HCT116 (cell line): Measurements from ENCODE around the gene ABCB7. TPM values are rescaled to one million over a fixed set of nuclear protein-coding genes. Genes with fewer than 3 reads are reported as not detected.

Experiments used
- ATAC-seq: fragments of 200-7000 bp; cut with Tn5 transposase; 2 replicates; pipeline ENCODE4 v1.9.1; 2020; ENCODE audit warnings: mild to moderate bottlenecking, moderate library complexity
- BruUV-seq: library from RNA; stranded (reverse); fragments of 400-500 nt; replicated peaks from 2 replicates; lab custom pipeline; 2021; lab: Mats Ljungman, UMichigan
- CTCF ChIA-PET: fragments of 300-600 bp; sonication (Branson Sonifier 250); formaldehyde crosslinking; loops from one replicate; lab custom pipeline; 2021; ENCODE audit warnings: antibody characterized with exemption; lab: Charles Lee
- POLR2A ChIA-PET: fragments of 300-600, 350-600 bp; sonication (Branson Sonifier 250); formaldehyde crosslinking; loops from one replicate; lab custom pipeline; 2021; ENCODE audit warnings: antibody characterized with exemption; lab: Charles Lee
- RAD21 ChIA-PET, 2 experiments: fragments of 300-600 bp; sonication (Branson Sonifier 250); formaldehyde crosslinking; loops; one replicate each; lab custom pipeline; 2023; ENCODE audit warnings: low total read pairs in 2 of 2; ENCODE audit not compliant: uncharacterized antibody in 2 of 2, unreplicated experiment in 2 of 2, low non-redundant PET in 1 of 2; lab: Charles Lee
- DNase-seq: peaks from one replicate; pipeline ENCODE4 v3.0.0-alpha.2; 2010; ENCODE audit warnings: low read depth, low spot score
- H2AFZ ChIP-seq: fragments of 200-600 bp; shearing (Covaris generic), sonication (generic); 2 replicates; pipeline ENCODE4 v1.6.1; 2017; ENCODE audit warnings: low read depth, mixed run types, mixed read lengths, antibody characterized with exemption, low read length; ENCODE audit not compliant: poor library complexity, severe bottlenecking
- H3K27ac ChIP-seq: 2 replicates; pipeline ENCODE4 v1.5.1; 2012; ENCODE audit warnings: low read depth, low read length
- H3K27me3 ChIP-seq: fragments of 200-600 bp; sonication (generic); 2 replicates; pipeline ENCODE4 v1.6.1; 2016; ENCODE audit warnings: mixed run types, low read length, mixed read lengths; ENCODE audit not compliant: insufficient read depth
- H3K36me3 ChIP-seq, 2 experiments: fragments of 200-500 bp in 1 of 2; fragments of 200-600 bp in 1 of 2; sonication (Bioruptor generic) in 1 of 2; sonication (generic) in 1 of 2; 2 replicates each; pipeline versions ENCODE4 v1.5.1 to v1.6.1; 2014 to 2016; ENCODE audit warnings: low read length in 2 of 2, inconsistent platforms in 1 of 2, mixed read lengths in 1 of 2, mixed run types in 1 of 2; ENCODE audit not compliant: insufficient read depth in 2 of 2, control insufficient read depth in 1 of 2
- H3K4me1 ChIP-seq, 2 experiments: fragments of 200-600 bp in 1 of 2; sonication (generic) in 1 of 2; 2 replicates each; pipeline versions ENCODE4 v1.5.1 to v1.6.1; 2012 to 2017; ENCODE audit warnings: low read length in 2 of 2, inconsistent platforms in 1 of 2, mild to moderate bottlenecking in 1 of 2, mixed read lengths in 1 of 2, mixed run types in 1 of 2, moderate library complexity in 1 of 2; ENCODE audit not compliant: insufficient read depth in 2 of 2, control insufficient read depth in 1 of 2
- H3K4me2 ChIP-seq: fragments of 200-600 bp; sonication (generic); 2 replicates; pipeline ENCODE4 v1.6.1; 2017; ENCODE audit warnings: mixed run types, low read length, mixed read lengths
- H3K4me3 ChIP-seq, 2 experiments: fragments of 200-600 bp in 1 of 2; sonication (generic) in 1 of 2; replicated peaks in 1 of 2; 2 replicates each; pipeline ENCODE4 v1.5.1; 2011 to 2016; ENCODE audit warnings: low read length in 2 of 2, control low read depth in 1 of 2, low read depth in 1 of 2, mild to moderate bottlenecking in 1 of 2, mixed read lengths in 1 of 2, mixed run types in 1 of 2
- H3K79me2 ChIP-seq: fragments of 200-600 bp; sonication (generic); 2 replicates; pipeline ENCODE4 v1.6.1; 2017; ENCODE audit warnings: mild to moderate bottlenecking, mixed run types, low read length, moderate library complexity, mixed read lengths; ENCODE audit not compliant: insufficient read depth
- H3K9ac ChIP-seq: fragments of 200-600 bp; sonication (generic); 2 replicates; pipeline ENCODE4 v1.6.1; 2016; ENCODE audit warnings: low read length, mixed read lengths
- H3K9me2 ChIP-seq: fragments of 200-600 bp; sonication (generic), shearing (Covaris generic); 2 replicates; pipeline ENCODE4 v1.6.1; 2017; ENCODE audit warnings: mixed run types, mild to moderate bottlenecking, moderate library complexity; ENCODE audit not compliant: insufficient read depth
- H3K9me3 ChIP-seq, 2 experiments: fragments of 200-500 bp in 1 of 2; fragments of 200-600 bp in 1 of 2; sonication (Bioruptor generic) in 1 of 2; sonication (generic) in 1 of 2; 2 replicates each; pipeline ENCODE4 v1.6.1; 2014 to 2017; ENCODE audit warnings: low read length in 2 of 2, mixed read lengths in 2 of 2, inconsistent platforms in 1 of 2, low read depth in 1 of 2, mild to moderate bottlenecking in 1 of 2, mixed run types in 1 of 2, moderate library complexity in 1 of 2; ENCODE audit not compliant: control insufficient read depth in 1 of 2, insufficient read depth in 1 of 2
- H4K20me1 ChIP-seq: fragments of 200-600 bp; sonication (generic), shearing (Covaris generic); 2 replicates; pipeline ENCODE4 v1.6.1; 2017; ENCODE audit warnings: mixed run types, mild to moderate bottlenecking, moderate library complexity; ENCODE audit not compliant: insufficient read depth
- ELF1 ChIP-seq: IDR thresholded peaks from 2 replicates; pipeline ENCODE4 v1.6.1; 2012; ENCODE audit warnings: low read depth, borderline replicate concordance
- EZH2 ChIP-seq: fragments of 200-600 bp; sonication (generic); IDR thresholded peaks from 2 replicates; pipeline ENCODE4 v1.6.1; 2017; ENCODE audit warnings: antibody characterized with exemption, mixed run types
- FOSL1 ChIP-seq: IDR thresholded peaks from 2 replicates; pipeline ENCODE4 v1.6.1; 2012; ENCODE audit warnings: low read depth
- POLR2AphosphoS5 ChIP-seq: IDR thresholded peaks from 2 replicates; pipeline ENCODE4 v1.6.1; 2011; ENCODE audit warnings: mild to moderate bottlenecking, low read depth, low read length, moderate library complexity
- RAD21 ChIP-seq: IDR thresholded peaks from 2 replicates; pipeline ENCODE4 v1.6.1; 2012; ENCODE audit warnings: low read depth, mild to moderate bottlenecking
- SIN3A ChIP-seq: IDR thresholded peaks from 2 replicates; pipeline ENCODE4 v1.6.1; 2012; ENCODE audit warnings: low read depth
- SP1 ChIP-seq: IDR thresholded peaks from 2 replicates; pipeline ENCODE4 v1.6.1; 2012; ENCODE audit warnings: low read depth
- ZFX ChIP-seq: fragments of 450-650 bp; IDR thresholded peaks from 2 replicates; pipeline ENCODE4 v1.6.1; 2017
- intact Hi-C: fragments of 100-400 bp; cut with micrococcal nuclease; formaldehyde crosslinking; loops from 2 replicates; pipeline ENCODE4 v1.10.0; 2022
- total RNA-seq: library from RNA; stranded (reverse); gene quantifications from one replicate; pipeline ENCODE4 v1.2.1, GENCODE V29; 2021; ENCODE audit not compliant: unreplicated experiment
- TF ChIP-seq, protein P1 (sequence below): IDR thresholded peaks from 2 replicates; pipeline ENCODE4 v1.6.1; 2012; ENCODE audit warnings: low read depth

ABCB7 gene
- total RNA-seq, 1 experiment from 2014 or later: 24.6 TPM

- Histone ChIP-seq H3K27me3 (no peaks in the 10 kb centered on the region), H3K9ac (no peak overlapping the region), H4K20me1 (no peaks in the 10 kb centered on the region), H3K4me1 (no peaks in the 10 kb centered on the region), H3K79me2 (no peaks in the 10 kb centered on the region), H3K27ac (no peak overlapping the region), H3K9me2 (no peaks in the 10 kb centered on the region), H3K4me3 (no peak overlapping the region), H3K9me3 (no peaks in the 10 kb centered on the region), H2AFZ (no peak overlapping the region), H3K36me3 (no peaks in the 10 kb centered on the region), H3K4me2 (no peak overlapping the region)
- ChIA-PET CTCF (no interaction called here), RAD21 (no interaction called here), POLR2A (no interaction called here)
- ATAC-seq (no peak), DNase-seq (no peak)
- intact Hi-C loops: no loop called here
- TF ChIP-seq FOSL1: no peak
- no peak for TF ChIP-seq SP1
- TF ChIP-seq ZFX: no peak
- TF ChIP-seq SIN3A: no peak
- TF ChIP-seq ELF1: no peak
- TF ChIP-seq RAD21: no peak
- TF ChIP-seq, protein P1, sequence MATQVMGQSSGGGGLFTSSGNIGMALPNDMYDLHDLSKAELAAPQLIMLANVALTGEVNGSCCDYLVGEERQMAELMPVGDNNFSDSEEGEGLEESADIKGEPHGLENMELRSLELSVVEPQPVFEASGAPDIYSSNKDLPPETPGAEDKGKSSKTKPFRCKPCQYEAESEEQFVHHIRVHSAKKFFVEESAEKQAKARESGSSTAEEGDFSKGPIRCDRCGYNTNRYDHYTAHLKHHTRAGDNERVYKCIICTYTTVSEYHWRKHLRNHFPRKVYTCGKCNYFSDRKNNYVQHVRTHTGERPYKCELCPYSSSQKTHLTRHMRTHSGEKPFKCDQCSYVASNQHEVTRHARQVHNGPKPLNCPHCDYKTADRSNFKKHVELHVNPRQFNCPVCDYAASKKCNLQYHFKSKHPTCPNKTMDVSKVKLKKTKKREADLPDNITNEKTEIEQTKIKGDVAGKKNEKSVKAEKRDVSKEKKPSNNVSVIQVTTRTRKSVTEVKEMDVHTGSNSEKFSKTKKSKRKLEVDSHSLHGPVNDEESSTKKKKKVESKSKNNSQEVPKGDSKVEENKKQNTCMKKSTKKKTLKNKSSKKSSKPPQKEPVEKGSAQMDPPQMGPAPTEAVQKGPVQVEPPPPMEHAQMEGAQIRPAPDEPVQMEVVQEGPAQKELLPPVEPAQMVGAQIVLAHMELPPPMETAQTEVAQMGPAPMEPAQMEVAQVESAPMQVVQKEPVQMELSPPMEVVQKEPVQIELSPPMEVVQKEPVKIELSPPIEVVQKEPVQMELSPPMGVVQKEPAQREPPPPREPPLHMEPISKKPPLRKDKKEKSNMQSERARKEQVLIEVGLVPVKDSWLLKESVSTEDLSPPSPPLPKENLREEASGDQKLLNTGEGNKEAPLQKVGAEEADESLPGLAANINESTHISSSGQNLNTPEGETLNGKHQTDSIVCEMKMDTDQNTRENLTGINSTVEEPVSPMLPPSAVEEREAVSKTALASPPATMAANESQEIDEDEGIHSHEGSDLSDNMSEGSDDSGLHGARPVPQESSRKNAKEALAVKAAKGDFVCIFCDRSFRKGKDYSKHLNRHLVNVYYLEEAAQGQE: no peak
- no peak for TF ChIP-seq EZH2
- no peak for TF ChIP-seq POLR2AphosphoS5
- no TSS peak for BruUV-seq
Measured at GRCh38 chrX:75051047-75051446, 105.0 kb downstream of the ABCB7 start.
